Activated T-helper 17 cell treated with anti-CD3 and anti-CD28 coated beads, Interleukin-2, amount 50 U/mL, for 72 hours (primary cell): ENCODE measurements around the gene PGC. TPM values are rescaled to one million over a fixed set of nuclear protein-coding genes. Genes with fewer than 3 reads are reported as not detected.

ENCODE experiments used
- ATAC-seq: fragments of 150-1000 bp; cut with Tn5 transposase; replicated peaks from 2 replicates; pipeline ENCODE4 v1.10.0; 2021; ENCODE audit warnings: mild to moderate bottlenecking, moderate library complexity
- H3K27ac Mint-ChIP-seq: one replicate; pipeline ENCODE4 v1.8.0; 2022; ENCODE audit warnings: mixed read lengths
- H3K27me3 Mint-ChIP-seq: one replicate; pipeline ENCODE4 v1.8.0; 2022; ENCODE audit warnings: mixed read lengths
- H3K36me3 Mint-ChIP-seq: one replicate; pipeline ENCODE4 v1.8.0; 2022; ENCODE audit warnings: low read depth, mild to moderate bottlenecking, mixed read lengths
- H3K4me1 Mint-ChIP-seq: one replicate; pipeline ENCODE4 v1.8.0; 2022; ENCODE audit warnings: mixed read lengths
- H3K4me3 Mint-ChIP-seq: one replicate; pipeline ENCODE4 v1.8.0; 2022; ENCODE audit warnings: mild to moderate bottlenecking, mixed read lengths
- H3K9me3 Mint-ChIP-seq: one replicate; pipeline ENCODE4 v1.8.0; 2022; ENCODE audit warnings: mixed read lengths
- total RNA-seq, 2 donors: library from RNA; stranded (reverse); gene quantifications; one replicate each; pipeline ENCODE4 v1.2.3, GENCODE V29; 2022

Gene PGC
- total RNA-seq, 2 donors from 2014 or later = not detected

DNA sequence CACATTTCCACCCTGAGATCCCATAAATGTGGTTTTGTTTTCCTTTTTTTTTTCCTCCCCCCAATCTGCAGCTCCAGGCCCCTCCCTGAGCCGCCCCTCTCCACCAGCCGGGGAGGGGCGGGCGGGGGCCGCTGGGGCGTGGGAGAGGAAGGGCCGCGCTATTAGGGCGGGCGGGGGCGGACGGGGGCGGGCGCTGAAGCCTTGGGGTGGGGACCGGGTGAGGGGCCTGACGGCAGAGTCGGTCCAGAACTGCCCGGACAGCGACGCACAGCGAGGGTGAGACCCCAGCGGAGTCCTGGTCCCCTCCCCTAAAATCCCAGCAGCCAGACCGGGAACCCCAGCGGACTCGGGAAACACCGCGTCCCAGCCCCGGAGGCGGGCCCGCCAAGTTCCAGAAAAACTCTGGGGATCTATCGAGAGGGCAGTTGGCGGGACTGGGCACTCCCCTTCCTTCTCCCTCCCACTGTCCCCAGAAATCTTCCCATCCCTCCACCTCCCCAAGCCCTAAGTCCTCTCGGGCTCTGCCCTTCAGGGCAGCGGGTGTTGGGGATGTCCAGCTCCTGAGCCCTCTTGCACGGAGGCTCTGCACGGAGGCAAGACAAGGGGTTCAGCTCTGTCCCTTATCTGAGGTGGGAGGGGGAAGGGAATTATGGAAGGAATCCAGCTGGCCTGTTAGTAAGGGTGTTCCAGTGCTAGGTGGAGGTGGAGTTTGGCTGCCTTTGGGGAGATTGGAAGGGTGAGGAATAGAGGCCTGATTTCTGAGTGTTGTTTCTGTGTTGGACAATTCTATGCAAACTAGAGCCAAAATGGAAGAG is 33.6 kb upstream of the PGC start, which contains the start of gene PRICKLE4:
PRICKLE4 (plus strand) TSS at position 232 of the 815 bp plus-strand sequence. CDS start 2,692 bp downstream, outside the sequence.
- Mint-ChIP-seq H3K4me1 (peaks cover 9% of the 10 kb centered on the region), H3K27ac (peak within 1 kb of the TSS; percentile 62), H3K4me3 (peak within 1 kb of the TSS; percentile 84), H3K36me3 (no peaks in the 10 kb centered on the region), H3K27me3 (peaks cover 4% of the 10 kb centered on the region), H3K9me3 (no peaks in the 10 kb centered on the region)
- ATAC-seq = no peak

DNA sequence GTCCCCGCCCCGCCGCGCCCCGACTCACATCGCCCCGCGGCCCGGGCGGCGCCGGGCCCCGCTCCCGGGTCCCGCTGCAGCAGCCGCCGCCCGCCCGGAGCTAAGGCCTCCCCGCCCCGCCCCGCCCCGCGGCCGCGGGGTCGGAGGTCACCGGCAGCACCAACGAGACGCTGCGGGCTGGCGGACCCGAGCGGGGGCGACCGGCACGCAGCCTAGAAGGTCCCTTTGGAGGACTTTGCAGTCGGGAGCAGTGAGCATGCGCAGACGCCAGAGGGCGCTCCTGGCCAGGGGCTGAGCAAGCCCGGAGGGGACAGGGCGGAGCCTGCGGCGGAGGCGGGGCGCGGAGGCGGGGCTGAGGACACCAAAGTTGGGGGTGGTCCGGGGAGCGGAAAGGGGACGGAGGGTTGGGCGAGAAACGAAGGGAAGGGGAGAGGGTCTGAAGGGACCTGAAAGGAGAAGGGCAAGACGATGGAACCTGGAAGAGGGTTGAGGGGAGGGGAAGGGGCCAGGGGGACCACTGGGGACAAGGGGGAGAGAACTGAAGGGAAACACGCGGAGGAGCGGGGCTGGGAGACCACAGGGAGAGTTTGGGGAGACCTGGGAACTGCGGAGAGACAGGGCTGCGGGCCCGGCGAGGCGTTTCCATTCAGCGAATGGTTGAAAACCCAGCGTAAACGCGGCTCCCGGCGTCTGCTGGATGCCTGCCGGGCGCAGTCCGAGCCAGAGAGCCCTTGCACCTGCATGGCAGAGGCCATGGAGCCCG is 32.8 kb upstream of the PGC start, which contains the start of gene FRS3:
FRS3 (minus strand) TSS at position 113 of the 763 bp plus-strand sequence. CDS start 2,913 bp downstream, outside the sequence.
- no peaks in the 10 kb centered on the region for H3K36me3 Mint-ChIP-seq
- peaks cover 4% of the 10 kb centered on the region for H3K27me3 Mint-ChIP-seq
- peaks cover 9% of the 10 kb centered on the region for H3K4me1 Mint-ChIP-seq
- ATAC-seq = peak; percentile 98
- H3K27ac Mint-ChIP-seq = peak within 1 kb of the TSS; percentile 86
- H3K9me3 Mint-ChIP-seq = no peaks in the 10 kb centered on the region
- peak within 1 kb of the TSS; percentile 84 for H3K4me3 Mint-ChIP-seq

DNA sequence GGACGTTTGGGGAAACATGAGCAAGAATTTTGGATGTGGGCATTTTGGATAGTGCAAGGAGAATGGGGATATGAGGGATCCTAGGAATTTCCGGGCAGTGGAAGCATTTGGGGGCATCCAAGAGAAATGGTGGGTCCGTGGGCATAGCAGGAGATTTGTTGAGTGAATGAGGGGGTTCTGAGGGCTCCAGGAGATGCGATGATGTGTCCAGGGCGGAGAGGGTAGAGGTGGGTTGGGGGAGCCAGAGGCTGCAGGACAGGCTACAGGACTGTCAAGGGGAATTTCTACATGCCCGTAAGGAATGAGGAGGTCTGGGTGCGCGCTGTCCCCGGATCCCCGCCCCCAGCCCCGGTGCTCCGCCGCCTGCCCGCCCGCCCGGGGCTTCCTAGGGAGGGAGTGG is 32.1 kb upstream of the PGC start:
- no peak for ATAC-seq

DNA sequence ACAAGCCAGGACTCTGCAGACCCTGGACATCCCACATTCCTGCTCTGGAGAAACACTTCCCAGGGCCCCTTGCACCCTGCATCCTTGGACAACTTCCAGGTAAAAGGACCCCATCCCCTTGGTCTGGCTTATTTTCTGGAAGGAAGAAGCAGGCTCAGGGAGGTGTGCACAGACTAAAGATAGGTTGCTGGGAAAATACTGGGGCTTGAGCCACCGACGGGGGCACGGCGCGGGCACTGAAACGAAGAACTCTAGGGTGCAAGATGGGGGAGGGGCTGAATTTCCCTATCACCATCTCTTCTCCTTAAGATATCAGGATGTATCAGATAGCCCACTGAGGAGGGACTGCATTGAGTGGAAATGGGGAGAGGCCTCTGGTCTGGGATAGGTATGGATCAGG is 31.7 kb upstream of the PGC start:
- Mint-ChIP-seq H3K27me3 (peaks cover 4% of the 10 kb centered on the region), H3K36me3 (peaks cover 6% of the 10 kb centered on the region), H3K4me3 (peak overlapping the region; percentile 84), H3K27ac (peak overlapping the region; percentile 86), H3K9me3 (no peaks in the 10 kb centered on the region), H3K4me1 (peaks cover 9% of the 10 kb centered on the region)
- no peak for ATAC-seq

More for the DNA sequence above, 32.1 kb upstream of the PGC start:
- peaks cover 1% of the 10 kb centered on the region for H3K36me3 Mint-ChIP-seq
- H3K9me3 Mint-ChIP-seq = no peaks in the 10 kb centered on the region
- peaks cover 4% of the 10 kb centered on the region for H3K27me3 Mint-ChIP-seq
- peak overlapping the region; percentile 86 for H3K27ac Mint-ChIP-seq
- H3K4me1 Mint-ChIP-seq = peaks cover 9% of the 10 kb centered on the region
- H3K4me3 Mint-ChIP-seq = peak overlapping the region; percentile 84

DNA sequence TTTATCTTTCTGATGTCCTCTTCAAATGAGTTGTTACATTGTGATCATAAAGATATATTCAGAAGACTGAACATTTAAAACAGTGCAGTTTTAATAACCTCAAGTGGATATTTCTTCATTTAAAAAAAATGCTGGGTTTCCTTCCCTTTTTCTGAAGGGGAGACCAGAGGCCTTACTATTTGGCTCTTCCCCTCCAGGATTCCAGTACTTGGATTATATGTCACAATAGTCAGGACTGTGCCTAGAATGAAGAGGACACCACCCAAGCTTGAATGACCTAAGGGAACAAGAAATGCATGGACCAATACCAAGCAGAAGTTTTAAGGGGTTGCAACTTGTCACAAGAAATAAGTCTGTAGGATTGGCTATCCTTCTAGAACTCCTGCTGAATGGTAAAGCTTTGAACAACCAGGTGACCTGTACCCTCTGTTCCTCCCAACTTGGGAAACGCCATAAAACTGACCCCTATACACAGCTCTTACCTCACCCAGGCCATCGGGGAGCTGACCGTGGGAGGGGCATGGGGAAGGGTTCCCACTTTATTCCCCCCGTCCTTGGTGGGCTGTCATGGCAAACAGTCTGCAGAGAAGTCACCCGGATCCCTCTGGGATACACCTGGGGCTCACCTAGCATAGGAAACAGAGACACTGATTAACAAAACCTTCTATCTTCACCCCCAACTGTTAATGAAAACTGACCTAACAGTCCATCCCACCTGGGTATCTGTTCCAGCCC is 30.5 kb upstream of the PGC start:
- H3K27ac Mint-ChIP-seq = peak overlapping the region; percentile 86
- no peaks in the 10 kb centered on the region for H3K9me3 Mint-ChIP-seq
- peaks cover 7% of the 10 kb centered on the region for H3K36me3 Mint-ChIP-seq
- peak overlapping the region; percentile 84 for H3K4me3 Mint-ChIP-seq
- no peak for ATAC-seq
- H3K27me3 Mint-ChIP-seq = peaks cover 4% of the 10 kb centered on the region
- H3K4me1 Mint-ChIP-seq = peaks cover 9% of the 10 kb centered on the region

GRCh38 chr6:41775293-41775882 is 28.2 kb upstream of the PGC start:
- Mint-ChIP-seq H3K9me3 (no peaks in the 10 kb centered on the region), H3K27me3 (no peaks in the 10 kb centered on the region), H3K27ac (no peak overlapping the region), H3K36me3 (peaks cover 21% of the 10 kb centered on the region), H3K4me1 (peaks cover 4% of the 10 kb centered on the region), H3K4me3 (no peak overlapping the region)
- ATAC-seq = no peak

- H3K27me3 Mint-ChIP-seq = no peaks in the 10 kb centered on the region
- no peak overlapping the region for H3K27ac Mint-ChIP-seq
- H3K9me3 Mint-ChIP-seq = no peaks in the 10 kb centered on the region
- ATAC-seq = no peak
- peaks cover 4% of the 10 kb centered on the region for H3K4me1 Mint-ChIP-seq
- no peak overlapping the region for H3K4me3 Mint-ChIP-seq
- peaks cover 21% of the 10 kb centered on the region for H3K36me3 Mint-ChIP-seq
These were observed 27.6 kb upstream of the PGC start for GRCh38 chr6:41774841-41775240.

- Mint-ChIP-seq H3K4me3 (no peak overlapping the region), H3K27me3 (no peaks in the 10 kb centered on the region), H3K4me1 (no peaks in the 10 kb centered on the region), H3K27ac (no peak overlapping the region), H3K9me3 (no peaks in the 10 kb centered on the region), H3K36me3 (peaks cover 21% of the 10 kb centered on the region)
- ATAC-seq = no peak
These were observed 24.1 kb upstream of the PGC start for GRCh38 chr6:41771058-41771983.

GRCh38 chr6:41770381-41771057 is 23.3 kb upstream of the PGC start:
- H3K27me3 Mint-ChIP-seq = no peaks in the 10 kb centered on the region
- H3K9me3 Mint-ChIP-seq = no peaks in the 10 kb centered on the region
- peaks cover 21% of the 10 kb centered on the region for H3K36me3 Mint-ChIP-seq
- no peak overlapping the region for H3K4me3 Mint-ChIP-seq
- H3K27ac Mint-ChIP-seq = no peak overlapping the region
- no peaks in the 10 kb centered on the region for H3K4me1 Mint-ChIP-seq
- no peak for ATAC-seq

DNA sequence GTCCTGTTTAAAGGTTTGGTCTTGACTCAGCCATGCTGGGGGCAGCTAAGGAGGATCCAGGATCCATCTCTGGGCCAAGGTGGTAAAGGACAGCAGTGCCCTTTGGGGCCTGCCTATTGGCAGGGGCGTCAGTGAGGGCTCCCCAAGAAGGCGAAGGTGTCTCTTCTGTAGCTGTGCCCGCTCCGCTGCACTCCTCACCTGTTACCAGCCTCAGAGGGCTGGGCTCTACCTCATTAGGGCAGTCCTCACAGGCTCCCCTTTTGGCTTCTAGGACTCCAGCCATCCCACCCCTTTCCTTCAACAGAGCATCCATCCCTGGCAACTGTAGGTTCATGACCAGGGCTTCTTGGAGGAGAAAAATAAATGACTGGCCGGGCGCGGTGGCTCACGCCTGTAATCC is 22.2 kb upstream of the PGC start:
- Mint-ChIP-seq H3K9me3 (no peaks in the 10 kb centered on the region), H3K4me3 (no peak overlapping the region), H3K27ac (peak overlapping the region; percentile 63), H3K4me1 (no peaks in the 10 kb centered on the region), H3K27me3 (no peaks in the 10 kb centered on the region), H3K36me3 (peaks cover 20% of the 10 kb centered on the region)
- no peak for ATAC-seq

DNA sequence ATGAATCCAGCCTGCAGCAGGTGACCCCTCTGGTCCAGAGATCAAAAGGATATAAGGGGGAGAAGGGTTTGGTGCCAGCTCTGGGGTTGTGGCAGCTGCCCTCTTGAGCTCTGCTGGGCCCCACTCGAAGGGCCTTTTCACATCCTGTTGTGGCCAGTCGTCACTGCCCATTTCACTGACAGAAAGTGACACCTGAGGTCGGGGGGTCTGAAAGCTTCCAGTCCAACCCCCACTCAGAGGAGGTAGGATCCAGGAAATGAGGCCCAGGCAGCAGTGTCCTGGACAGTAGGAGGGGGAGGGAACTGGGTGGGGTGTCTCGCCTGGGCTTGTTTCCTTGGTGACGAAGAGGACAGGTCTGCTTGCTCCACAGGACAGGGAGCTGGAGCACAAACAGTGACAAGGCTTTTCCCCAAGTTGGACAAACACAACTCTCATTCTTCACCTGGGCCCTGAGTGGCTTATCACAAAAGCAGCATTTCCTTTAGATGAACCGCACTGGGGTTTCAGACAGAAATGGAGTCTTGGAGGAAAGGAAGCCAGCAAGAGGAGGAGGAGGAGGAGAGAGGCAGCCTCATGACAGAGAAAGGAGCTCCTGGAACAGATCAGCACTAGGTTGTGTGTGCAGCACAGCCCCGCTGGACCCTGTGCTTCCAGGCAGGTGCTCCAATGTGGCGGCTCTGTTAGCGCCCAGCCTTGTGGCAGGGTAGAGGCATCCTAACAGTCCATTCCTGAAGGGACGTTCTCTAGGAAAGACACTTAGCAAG is 21.5 kb upstream of the PGC start:
- Mint-ChIP-seq H3K27me3 (no peaks in the 10 kb centered on the region), H3K27ac (peak overlapping the region; percentile 63), H3K9me3 (no peaks in the 10 kb centered on the region), H3K36me3 (peaks cover 15% of the 10 kb centered on the region), H3K4me1 (no peaks in the 10 kb centered on the region), H3K4me3 (no peak overlapping the region)
- no peak for ATAC-seq

- Mint-ChIP-seq H3K36me3 (peaks cover 10% of the 10 kb centered on the region), H3K27ac (no peak overlapping the region), H3K4me1 (no peaks in the 10 kb centered on the region), H3K4me3 (no peak overlapping the region), H3K27me3 (no peaks in the 10 kb centered on the region), H3K9me3 (no peaks in the 10 kb centered on the region)
- no peak for ATAC-seq
These were observed 20.1 kb upstream of the PGC start for GRCh38 chr6:41767112-41767833.
